K562 (cell line): Measurements from ENCODE around the gene C10orf95. TPM values are rescaled to one million over a fixed set of nuclear protein-coding genes. Genes with fewer than 3 reads are reported as not detected.
A peak's percentile ranks its signal among the peaks of the same experiment; 100 is the strongest.

ENCODE experiments used
- JUNB ChIP-seq: fragments of 450-650 bp; formaldehyde crosslinking; conservative IDR thresholded peaks from 2 replicates; pipeline ENCODE4 v1.4.0; 2020; ENCODE audit warnings: mild to moderate bottlenecking
- LCOR ChIP-seq: sonication (generic); formaldehyde crosslinking; IDR thresholded peaks from 2 replicates; pipeline ENCODE4 v1.8.0; 2022; ENCODE audit warnings: mild to moderate bottlenecking, missing genetic modification reagents
- MAFF ChIP-seq: IDR thresholded peaks from 2 replicates; pipeline ENCODE4 v1.6.1; 2012; ENCODE audit warnings: low read length, improper control_type of control experiment
- NR2C1 ChIP-seq, 2 experiments: fragments of 450-650 bp; IDR thresholded peaks; 2 replicates each; pipeline ENCODE4 v1.6.1; 2017; ENCODE audit warnings: mild to moderate bottlenecking in 2 of 2, antibody characterized with exemption in 1 of 2, inconsistent platforms in 1 of 2, missing compliant biosample characterization in 1 of 2, missing genetic modification characterization in 1 of 2
- SAP30 ChIP-seq: fragments of 200-600 bp; sonication (generic); IDR thresholded peaks from 2 replicates; pipeline ENCODE4 v1.6.1; 2012; ENCODE audit warnings: borderline replicate concordance, low read depth, mild to moderate bottlenecking, moderate library complexity, low read length, control low read depth, inconsistent platforms; ENCODE audit not compliant: insufficient read depth, poor library complexity, severe bottlenecking
- YY1 ChIP-seq, 3 experiments: IDR thresholded peaks; 2 replicates each; pipeline ENCODE4 v1.6.1; 2011; ENCODE audit warnings: low read length in 2 of 3, mild to moderate bottlenecking in 2 of 3, moderate library complexity in 2 of 3, borderline replicate concordance in 1 of 3, control low read depth in 1 of 3, low read depth in 1 of 3; ENCODE audit not compliant: insufficient read depth in 3 of 3, insufficient replicate concordance in 2 of 3, control insufficient read depth in 1 of 3, insufficient read length in 1 of 3; ENCODE audit errors: extremely low read depth in 1 of 3
- ZNF184 ChIP-seq: sonication (generic); formaldehyde crosslinking; IDR thresholded peaks from 2 replicates; pipeline ENCODE4 v1.5.0; 2020; ENCODE audit warnings: missing genetic modification reagents
- ZNF41 ChIP-seq: fragments of 250-450 bp; sonication (Bioruptor Pico); conservative IDR thresholded peaks from 2 replicates; pipeline ENCODE4 v1.4.0; 2020; ENCODE audit warnings: mild to moderate bottlenecking
- ZNF740 ChIP-seq, 3 experiments: fragments of 200-800 bp in 1 of 3; sonication (Bioruptor generic) in 1 of 3; sonication (generic) in 1 of 3; formaldehyde crosslinking in 1 of 3; IDR thresholded peaks; 2 replicates each; pipeline versions ENCODE4 v1.6.1 to v1.8.0; 2016 to 2022; ENCODE audit warnings: mild to moderate bottlenecking in 2 of 3, missing compliant biosample characterization in 2 of 3, missing genetic modification characterization in 2 of 3, missing genetic modification reagents in 1 of 3
- polyA plus RNA-seq, 8 experiments: library from polyadenylated mRNA; depleted of rRNA in 4 of 8; stranded (reverse) in 5 of 8; unstranded in 3 of 8; fragments of >200 nt; fragmentation: Nextera tagmentation in 2 of 8; fragmentation: Illumina TruSeq in 1 of 8; extraction: Ambion mirVana in 2 of 8; extraction: Trizol in 1 of 8; gene quantifications; 2 replicates each; pipeline versions ENCODE4 v1.2.1 to v1.2.3, GENCODE V29; 2011 to 2014; ENCODE audit warnings: inconsistent platforms in 1 of 8, missing spikeins in 1 of 8
- total RNA-seq, 7 experiments: library from RNA; depleted of rRNA in 6 of 7; stranded (reverse); fragments of >200 nt in 6 of 7; fragmentation: Illumina TruSeq in 2 of 7; extraction: Trizol in 2 of 7; gene quantifications; 2 replicates each; pipeline versions ENCODE4 v1.2.1 to v1.2.3, GENCODE V29; 2011 to 2021; ENCODE audit warnings: low replicate concordance in 1 of 7
- TF ChIP-seq, protein P1 (sequence below): fragments of 450-650 bp; IDR thresholded peaks from 2 replicates; pipeline ENCODE4 v1.6.1; 2016; ENCODE audit warnings: mild to moderate bottlenecking, moderate library complexity

C10orf95 gene
- total and polyA plus RNA-seq, 9 of the 15 experiments (the other 6 are each of a cell fraction or from before 2014, with no cell fraction given), result 0.03 to 0.41 (median 0.17) TPM; not detected in 1

GRCh38 chr10:102455893-102456471 is 4.6 kb upstream of the C10orf95 start (continued):
- TF ChIP-seq NR2C1 (IDR thresholded peaks at IDR 0.05) (peak; percentile 47; the same call in 1 of the 2 replicates), NR2C1 (tag; IDR thresholded peaks at IDR 0.05) (peak; percentile 86), JUNB (0 out of 2 replicates have a peak, but pooled peaks have one; percentile 14), ZNF41 (CRISPR knock-in tag) (0 out of 2 replicates have a peak, but pooled peaks have one; percentile 51), ZNF740 (CRISPR knock-in tag; IDR thresholded peaks at IDR 0.05) (peak; percentile 84), ZNF740 (tag; IDR thresholded peaks at IDR 0.05) (no peak), MAFF (0 out of 2 replicates have a peak, but pooled peaks have one; percentile 4), YY1 (IDR thresholded peaks at IDR 0.05; ENCODE audit: borderline replicate concordance in 1 of 3, control insufficient read depth in 1 of 3, extremely low read depth in 1 of 3, insufficient read depth in 3 of 3, insufficient read length in 1 of 3, insufficient replicate concordance in 2 of 3, low read depth in 1 of 3, low read length in 2 of 3) (peak in 1 of 3 experiments; percentile 33), SAP30 (no peak), LCOR (0 out of 2 replicates have a peak, but pooled peaks have one; percentile 57), ZNF184 (CRISPR knock-in tag) (no peak)
- TF ChIP-seq, protein P1, sequence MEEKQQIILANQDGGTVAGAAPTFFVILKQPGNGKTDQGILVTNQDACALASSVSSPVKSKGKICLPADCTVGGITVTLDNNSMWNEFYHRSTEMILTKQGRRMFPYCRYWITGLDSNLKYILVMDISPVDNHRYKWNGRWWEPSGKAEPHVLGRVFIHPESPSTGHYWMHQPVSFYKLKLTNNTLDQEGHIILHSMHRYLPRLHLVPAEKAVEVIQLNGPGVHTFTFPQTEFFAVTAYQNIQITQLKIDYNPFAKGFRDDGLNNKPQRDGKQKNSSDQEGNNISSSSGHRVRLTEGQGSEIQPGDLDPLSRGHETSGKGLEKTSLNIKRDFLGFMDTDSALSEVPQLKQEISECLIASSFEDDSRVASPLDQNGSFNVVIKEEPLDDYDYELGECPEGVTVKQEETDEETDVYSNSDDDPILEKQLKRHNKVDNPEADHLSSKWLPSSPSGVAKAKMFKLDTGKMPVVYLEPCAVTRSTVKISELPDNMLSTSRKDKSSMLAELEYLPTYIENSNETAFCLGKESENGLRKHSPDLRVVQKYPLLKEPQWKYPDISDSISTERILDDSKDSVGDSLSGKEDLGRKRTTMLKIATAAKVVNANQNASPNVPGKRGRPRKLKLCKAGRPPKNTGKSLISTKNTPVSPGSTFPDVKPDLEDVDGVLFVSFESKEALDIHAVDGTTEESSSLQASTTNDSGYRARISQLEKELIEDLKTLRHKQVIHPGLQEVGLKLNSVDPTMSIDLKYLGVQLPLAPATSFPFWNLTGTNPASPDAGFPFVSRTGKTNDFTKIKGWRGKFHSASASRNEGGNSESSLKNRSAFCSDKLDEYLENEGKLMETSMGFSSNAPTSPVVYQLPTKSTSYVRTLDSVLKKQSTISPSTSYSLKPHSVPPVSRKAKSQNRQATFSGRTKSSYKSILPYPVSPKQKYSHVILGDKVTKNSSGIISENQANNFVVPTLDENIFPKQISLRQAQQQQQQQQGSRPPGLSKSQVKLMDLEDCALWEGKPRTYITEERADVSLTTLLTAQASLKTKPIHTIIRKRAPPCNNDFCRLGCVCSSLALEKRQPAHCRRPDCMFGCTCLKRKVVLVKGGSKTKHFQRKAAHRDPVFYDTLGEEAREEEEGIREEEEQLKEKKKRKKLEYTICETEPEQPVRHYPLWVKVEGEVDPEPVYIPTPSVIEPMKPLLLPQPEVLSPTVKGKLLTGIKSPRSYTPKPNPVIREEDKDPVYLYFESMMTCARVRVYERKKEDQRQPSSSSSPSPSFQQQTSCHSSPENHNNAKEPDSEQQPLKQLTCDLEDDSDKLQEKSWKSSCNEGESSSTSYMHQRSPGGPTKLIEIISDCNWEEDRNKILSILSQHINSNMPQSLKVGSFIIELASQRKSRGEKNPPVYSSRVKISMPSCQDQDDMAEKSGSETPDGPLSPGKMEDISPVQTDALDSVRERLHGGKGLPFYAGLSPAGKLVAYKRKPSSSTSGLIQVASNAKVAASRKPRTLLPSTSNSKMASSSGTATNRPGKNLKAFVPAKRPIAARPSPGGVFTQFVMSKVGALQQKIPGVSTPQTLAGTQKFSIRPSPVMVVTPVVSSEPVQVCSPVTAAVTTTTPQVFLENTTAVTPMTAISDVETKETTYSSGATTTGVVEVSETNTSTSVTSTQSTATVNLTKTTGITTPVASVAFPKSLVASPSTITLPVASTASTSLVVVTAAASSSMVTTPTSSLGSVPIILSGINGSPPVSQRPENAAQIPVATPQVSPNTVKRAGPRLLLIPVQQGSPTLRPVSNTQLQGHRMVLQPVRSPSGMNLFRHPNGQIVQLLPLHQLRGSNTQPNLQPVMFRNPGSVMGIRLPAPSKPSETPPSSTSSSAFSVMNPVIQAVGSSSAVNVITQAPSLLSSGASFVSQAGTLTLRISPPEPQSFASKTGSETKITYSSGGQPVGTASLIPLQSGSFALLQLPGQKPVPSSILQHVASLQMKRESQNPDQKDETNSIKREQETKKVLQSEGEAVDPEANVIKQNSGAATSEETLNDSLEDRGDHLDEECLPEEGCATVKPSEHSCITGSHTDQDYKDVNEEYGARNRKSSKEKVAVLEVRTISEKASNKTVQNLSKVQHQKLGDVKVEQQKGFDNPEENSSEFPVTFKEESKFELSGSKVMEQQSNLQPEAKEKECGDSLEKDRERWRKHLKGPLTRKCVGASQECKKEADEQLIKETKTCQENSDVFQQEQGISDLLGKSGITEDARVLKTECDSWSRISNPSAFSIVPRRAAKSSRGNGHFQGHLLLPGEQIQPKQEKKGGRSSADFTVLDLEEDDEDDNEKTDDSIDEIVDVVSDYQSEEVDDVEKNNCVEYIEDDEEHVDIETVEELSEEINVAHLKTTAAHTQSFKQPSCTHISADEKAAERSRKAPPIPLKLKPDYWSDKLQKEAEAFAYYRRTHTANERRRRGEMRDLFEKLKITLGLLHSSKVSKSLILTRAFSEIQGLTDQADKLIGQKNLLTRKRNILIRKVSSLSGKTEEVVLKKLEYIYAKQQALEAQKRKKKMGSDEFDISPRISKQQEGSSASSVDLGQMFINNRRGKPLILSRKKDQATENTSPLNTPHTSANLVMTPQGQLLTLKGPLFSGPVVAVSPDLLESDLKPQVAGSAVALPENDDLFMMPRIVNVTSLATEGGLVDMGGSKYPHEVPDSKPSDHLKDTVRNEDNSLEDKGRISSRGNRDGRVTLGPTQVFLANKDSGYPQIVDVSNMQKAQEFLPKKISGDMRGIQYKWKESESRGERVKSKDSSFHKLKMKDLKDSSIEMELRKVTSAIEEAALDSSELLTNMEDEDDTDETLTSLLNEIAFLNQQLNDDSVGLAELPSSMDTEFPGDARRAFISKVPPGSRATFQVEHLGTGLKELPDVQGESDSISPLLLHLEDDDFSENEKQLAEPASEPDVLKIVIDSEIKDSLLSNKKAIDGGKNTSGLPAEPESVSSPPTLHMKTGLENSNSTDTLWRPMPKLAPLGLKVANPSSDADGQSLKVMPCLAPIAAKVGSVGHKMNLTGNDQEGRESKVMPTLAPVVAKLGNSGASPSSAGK, result 0 out of 2 replicates have a peak, but pooled peaks have one; percentile 9
